GM12878 (cell line): Measurements from ENCODE around the gene GTPBP6. TPM values are rescaled to one million over a fixed set of nuclear protein-coding genes. Genes with fewer than 3 reads are reported as not detected.

Experiments
- ATAC-seq: fragments of 200-7000 bp; cut with Tn5 transposase; 3 replicates; pipeline ENCODE4 v1.9.1; 2020; ENCODE audit warnings: mild to moderate bottlenecking, moderate library complexity
- BruUV-seq: library from RNA; stranded (reverse); fragments of 400-500 nt; replicated peaks from 2 replicates; lab custom pipeline; 2021; lab: Mats Ljungman, UMichigan
- CTCF ChIA-PET: fragments of 300-600 bp; sonication (Branson Sonifier 250); formaldehyde crosslinking; extraction: SDS; loops from one replicate; lab custom pipeline; 2021; ENCODE audit warnings: inconsistent platforms; lab: Yijun Ruan, JAX
- POLR2A ChIA-PET: fragments of 350-600 bp; formaldehyde crosslinking; extraction: SDS; loops from one replicate; lab custom pipeline; 2021; ENCODE audit warnings: inconsistent platforms; lab: Charles Lee
- RAD21 ChIA-PET: fragments of 300-600 bp; sonication (Branson Sonifier 250); formaldehyde crosslinking; loops from one replicate; lab custom pipeline; 2023; ENCODE audit warnings: antibody characterized with exemption; ENCODE audit not compliant: unreplicated experiment; lab: Charles Lee
- SMC1A ChIA-PET: fragments of 300-600 bp; sonication (Branson Sonifier 250); formaldehyde crosslinking; loops from one replicate; lab custom pipeline; 2023; ENCODE audit not compliant: unreplicated experiment, uncharacterized antibody; lab: Charles Lee
- DNase-seq: peaks from one replicate; pipeline ENCODE4 v3.0.0-alpha.2; 2011; ENCODE audit warnings: low read depth, low spot score
- FAIRE-seq: peaks from 3 replicates; lab custom pipeline; 2011; peaks lifted over from hg19 to GRCh38; lab: Jason Lieb, UNC
- H2AFZ ChIP-seq: 2 replicates; pipeline ENCODE4 v1.6.0; 2011; ENCODE audit warnings: low read depth, low read length, control low read depth; ENCODE audit not compliant: control insufficient read depth
- H3K27ac ChIP-seq: 2 replicates; pipeline ENCODE4 v1.5.1; 2011; ENCODE audit warnings: control low read depth; ENCODE audit not compliant: control insufficient read depth, insufficient read depth
- H3K27me3 ChIP-seq, 2 experiments: replicated peaks in 1 of 2; 2 replicates each; pipeline versions ENCODE4 v1.6.0 to v1.6.1; 2011; ENCODE audit warnings: low read length in 1 of 2; ENCODE audit not compliant: control insufficient read depth in 2 of 2, insufficient read depth in 2 of 2
- H3K36me3 ChIP-seq, 2 experiments: 2 replicates each; pipeline ENCODE4 v1.5.1; 2011; ENCODE audit warnings: low read length in 1 of 2; ENCODE audit not compliant: control insufficient read depth in 2 of 2, insufficient read depth in 2 of 2
- H3K4me1 ChIP-seq: 2 replicates; pipeline ENCODE4 v1.6.1; 2011; ENCODE audit warnings: mild to moderate bottlenecking, low read length, moderate library complexity, mixed read lengths; ENCODE audit not compliant: control insufficient read depth, insufficient read depth
- H3K4me2 ChIP-seq: 2 replicates; pipeline ENCODE4 v1.6.0; 2011; ENCODE audit warnings: control low read depth; ENCODE audit not compliant: control insufficient read depth, insufficient read depth
- H3K4me3 ChIP-seq: fragments of 200-600 bp; sonication (generic); 2 replicates; pipeline ENCODE4 v1.5.1; 2016
- H3K79me2 ChIP-seq: 2 replicates; pipeline ENCODE4 v1.6.0; 2011; ENCODE audit warnings: low read length; ENCODE audit not compliant: control insufficient read depth, insufficient read depth
- H3K9ac ChIP-seq: 2 replicates; pipeline ENCODE4 v1.8.0; 2011; ENCODE audit warnings: low read length, control low read depth, mixed read lengths; ENCODE audit not compliant: control insufficient read depth, insufficient read depth
- H3K9me3 ChIP-seq: replicated peaks from 3 replicates; pipeline ENCODE4 v1.5.1; 2011; ENCODE audit warnings: mild to moderate bottlenecking, low read length; ENCODE audit not compliant: control insufficient read depth, insufficient read depth
- H4K20me1 ChIP-seq: 2 replicates; pipeline ENCODE4 v1.6.0; 2011; ENCODE audit not compliant: control insufficient read depth, insufficient read depth
- GATAD2B ChIP-seq: fragments of 450-650 bp; conservative IDR thresholded peaks from 2 replicates; pipeline ENCODE4 v1.6.1; 2017; ENCODE audit warnings: low read depth, mild to moderate bottlenecking, moderate library complexity
- KLF5 ChIP-seq: fragments of 450-650 bp; IDR thresholded peaks from 2 replicates; pipeline ENCODE4 v1.6.1; 2014; ENCODE audit warnings: mild to moderate bottlenecking; ENCODE audit not compliant: partially characterized antibody
- MTA3 ChIP-seq: IDR thresholded peaks from 2 replicates; pipeline ENCODE4 v1.6.1; 2012; ENCODE audit warnings: low read length, inconsistent platforms, borderline replicate concordance
- MXI1 ChIP-seq: fragments of 150-350 bp; IDR thresholded peaks from 2 replicates; pipeline ENCODE4 v1.6.1; 2011; ENCODE audit warnings: low read depth, mild to moderate bottlenecking, inconsistent platforms, low read length, improper control_type of control experiment
- MYB ChIP-seq: fragments of 150-350 bp; IDR thresholded peaks from 2 replicates; pipeline ENCODE4 v1.6.1; 2014; ENCODE audit warnings: mild to moderate bottlenecking, low read depth, low read length, borderline replicate concordance
- SMAD1 ChIP-seq: fragments of 450-650 bp; IDR thresholded peaks from 2 replicates; pipeline ENCODE4 v1.6.1; 2018; ENCODE audit warnings: mild to moderate bottlenecking, low read depth; ENCODE audit not compliant: partially characterized antibody
- SMARCA5 ChIP-seq: fragments of 450-650 bp; IDR thresholded peaks from 2 replicates; pipeline ENCODE4 v1.6.1; 2017; ENCODE audit warnings: mild to moderate bottlenecking
- YY1 ChIP-seq: IDR thresholded peaks from 2 replicates; pipeline ENCODE4 v1.6.1; 2011; ENCODE audit warnings: low read depth, mild to moderate bottlenecking, low read length
- WGBS: methylation state at CpG from one replicate; pipeline ENCODE4 v1.1.6; 2016; ENCODE audit warnings: low lambda C conversion rate; ENCODE audit not compliant: insufficient replicate concordance, insufficient coverage; ENCODE audit errors: missing lambda C conversion rate; 5-methylcytosine and 5-hydroxymethylcytosine counted together
- in situ Hi-C: fragments of 300-500 bp; cut with MboI; formaldehyde crosslinking; loops from 9 replicates; pipeline ENCODE4 v1.14.3; 2018; ENCODE audit warnings: mixed read lengths
- intact Hi-C: fragments of 100-400 bp; cut with micrococcal nuclease; formaldehyde crosslinking; loops from one replicate; pipeline ENCODE4 v1.14.2; 2022; ENCODE audit not compliant: unreplicated experiment
- polyA plus RNA-seq, 11 experiments: library from polyadenylated mRNA; depleted of rRNA in 4 of 11; unstranded in 6 of 11; stranded (reverse) in 5 of 11; fragments of >200 nt; fragmentation: Nextera tagmentation in 4 of 11; fragmentation: Illumina TruSeq in 1 of 11; extraction: Ambion mirVana in 4 of 11; extraction: Trizol in 1 of 11; gene quantifications; 1 replicate in 1 of 11; 2 replicates in 10 of 11; pipeline versions ENCODE4 v1.2.1 to v1.2.3, GENCODE V29; 2011 to 2016; ENCODE audit warnings: inconsistent platforms in 2 of 11, missing spikeins in 2 of 11, low read depth in 1 of 11
- total RNA-seq, 4 experiments: library from RNA; depleted of rRNA in 3 of 4; stranded (reverse); fragments of >200 nt in 3 of 4; fragmentation: Illumina TruSeq in 1 of 4; extraction: Trizol in 1 of 4; gene quantifications; 2 replicates each; pipeline versions ENCODE4 v1.2.1 to v1.2.3, GENCODE V29; 2013 to 2021
- TF ChIP-seq, protein P1 (sequence below): IDR thresholded peaks from 2 replicates; pipeline ENCODE4 v1.6.1; 2012; ENCODE audit warnings: low read depth, low read length, improper control_type of control experiment
- TF ChIP-seq, protein P2 (sequence below): fragments of 150-350 bp; IDR thresholded peaks from 2 replicates; pipeline ENCODE4 v1.6.1; 2014; ENCODE audit warnings: mild to moderate bottlenecking, low read depth, low read length

Gene GTPBP6
- total and polyA plus RNA-seq, 10 of the 15 experiments (the other 5 are each of a cell fraction or from before 2014, with no cell fraction given), result 0.31 to 71.0 (median 21.1) TPM

DNA sequence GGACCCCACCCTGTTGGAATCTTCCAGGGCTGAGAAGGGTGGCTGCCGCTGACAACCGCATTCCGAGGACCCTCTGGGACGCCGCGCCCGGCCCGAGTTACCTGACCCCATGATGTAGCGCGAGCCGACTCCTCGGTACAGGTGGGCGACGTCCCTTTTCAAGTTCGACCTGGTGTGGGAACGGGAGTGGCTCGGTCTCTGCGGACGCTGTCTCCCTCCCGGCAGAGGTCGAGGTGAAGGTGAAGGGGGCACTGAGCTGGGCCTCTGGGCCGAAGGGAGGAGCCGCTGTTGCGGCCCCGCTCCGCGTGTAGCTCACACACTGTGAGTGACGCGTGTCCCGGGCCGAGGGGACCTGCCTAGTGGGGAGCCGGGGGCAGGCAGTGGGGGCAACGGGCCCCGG is 4.5 kb downstream of the GTPBP6 start:
- POLR2A ChIA-PET, result no interaction called here
- FAIRE-seq (no peak), ATAC-seq (no peak), DNase-seq (no peak)
- RAD21 ChIA-PET, result no interaction called here
- Histone ChIP-seq H3K79me2 (peaks cover 5% of the 10 kb centered on the region), H3K4me1 (no peaks in the 10 kb centered on the region), H3K4me2 (no peak overlapping the region), H4K20me1 (no peaks in the 10 kb centered on the region), H3K9ac (no peak overlapping the region), H3K27ac (no peak overlapping the region), H2AFZ (no peak overlapping the region), H3K4me3 (no peak overlapping the region), H3K27me3 (no peaks in the 10 kb centered on the region), H3K36me3 (peaks cover 8 to 21% of the 10 kb centered on the region in 2 experiments; a peak in 3 of 4 replicates), H3K9me3 (no peaks in the 10 kb centered on the region)
- WGBS, result over 99% methylated on average over 29 of the region's 34 CpGs
- in situ Hi-C loops, result no loop called here
- CTCF ChIA-PET, result no interaction called here
- no TSS peak for BruUV-seq
- intact Hi-C loops, result loop anchor here (10.0 kb wide), 1 partner anchor 931 kb away; no protein-coding TSS in a partner anchor
- SMC1A ChIA-PET, result no interaction called here
- no peak for TF ChIP-seq GATAD2B
- no peak for TF ChIP-seq YY1
- TF ChIP-seq SMARCA5, result no peak
- TF ChIP-seq MXI1, result no peak
- TF ChIP-seq, protein P1, sequence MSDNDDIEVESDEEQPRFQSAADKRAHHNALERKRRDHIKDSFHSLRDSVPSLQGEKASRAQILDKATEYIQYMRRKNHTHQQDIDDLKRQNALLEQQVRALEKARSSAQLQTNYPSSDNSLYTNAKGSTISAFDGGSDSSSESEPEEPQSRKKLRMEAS, result no peak
- TF ChIP-seq SMAD1, result no peak
- TF ChIP-seq KLF5, result no peak
- TF ChIP-seq, protein P2, sequence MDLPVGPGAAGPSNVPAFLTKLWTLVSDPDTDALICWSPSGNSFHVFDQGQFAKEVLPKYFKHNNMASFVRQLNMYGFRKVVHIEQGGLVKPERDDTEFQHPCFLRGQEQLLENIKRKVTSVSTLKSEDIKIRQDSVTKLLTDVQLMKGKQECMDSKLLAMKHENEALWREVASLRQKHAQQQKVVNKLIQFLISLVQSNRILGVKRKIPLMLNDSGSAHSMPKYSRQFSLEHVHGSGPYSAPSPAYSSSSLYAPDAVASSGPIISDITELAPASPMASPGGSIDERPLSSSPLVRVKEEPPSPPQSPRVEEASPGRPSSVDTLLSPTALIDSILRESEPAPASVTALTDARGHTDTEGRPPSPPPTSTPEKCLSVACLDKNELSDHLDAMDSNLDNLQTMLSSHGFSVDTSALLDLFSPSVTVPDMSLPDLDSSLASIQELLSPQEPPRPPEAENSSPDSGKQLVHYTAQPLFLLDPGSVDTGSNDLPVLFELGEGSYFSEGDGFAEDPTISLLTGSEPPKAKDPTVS, result no peak
- no peak for TF ChIP-seq MYB
- no peak for TF ChIP-seq MTA3
